DND-41 (cell line): ENCODE data around the gene SRP19.

Source experiments
- ATAC-seq: fragments of 200-7000 bp; cut with Tn5 transposase; 3 replicates; pipeline ENCODE4 v1.9.1; 2021; ENCODE audit warnings: low read depth; ENCODE audit not compliant: insufficient read depth
- DNase-seq: peaks from one replicate; pipeline ENCODE4 v3.0.0-alpha.2; 2020
- H2AFZ ChIP-seq: 2 replicates; pipeline ENCODE4 v1.6.0; 2012; ENCODE audit warnings: low read depth, low read length
- H3K27ac ChIP-seq: 2 replicates; pipeline ENCODE4 v1.5.1; 2012; ENCODE audit warnings: low read length, inconsistent platforms
- H3K27me3 ChIP-seq: fragments of 200-600 bp; sonication (generic); 2 replicates; pipeline ENCODE4 v1.6.0; 2012; ENCODE audit warnings: low read length, mild to moderate bottlenecking, inconsistent platforms; ENCODE audit not compliant: insufficient read depth, poor library complexity
- H3K36me3 ChIP-seq: 2 replicates; pipeline ENCODE4 v1.5.1; 2012; ENCODE audit warnings: low read length, inconsistent platforms; ENCODE audit not compliant: insufficient read depth
- H3K4me1 ChIP-seq: 2 replicates; pipeline ENCODE4 v1.5.1; 2012; ENCODE audit warnings: mild to moderate bottlenecking, low read length; ENCODE audit not compliant: insufficient read depth
- H3K4me2 ChIP-seq: 2 replicates; pipeline ENCODE4 v1.6.0; 2012; ENCODE audit warnings: mild to moderate bottlenecking, moderate library complexity, low read length, inconsistent platforms; ENCODE audit not compliant: insufficient read depth
- H3K4me3 ChIP-seq, 2 experiments: fragments of 200-600 bp in 1 of 2; shearing (Covaris generic) in 1 of 2; 2 replicates each; pipeline ENCODE4 v1.5.1; 2012 to 2016; ENCODE audit warnings: inconsistent platforms in 2 of 2, low read length in 2 of 2, mild to moderate bottlenecking in 2 of 2, low read depth in 1 of 2, moderate library complexity in 1 of 2
- H3K79me2 ChIP-seq: 2 replicates; pipeline ENCODE4 v1.6.0; 2012; ENCODE audit warnings: low read length, inconsistent platforms; ENCODE audit not compliant: insufficient read depth
- H3K9ac ChIP-seq: 2 replicates; pipeline ENCODE4 v1.6.0; 2012; ENCODE audit warnings: low read depth, mild to moderate bottlenecking, inconsistent platforms, low read length, moderate library complexity
- H3K9me3 ChIP-seq: 2 replicates; pipeline ENCODE4 v1.5.1; 2012; ENCODE audit warnings: low read length, moderate library complexity, mild to moderate bottlenecking, inconsistent platforms; ENCODE audit not compliant: insufficient read depth, severe bottlenecking
- H4K20me1 ChIP-seq: 2 replicates; pipeline ENCODE4 v1.6.0; 2012; ENCODE audit warnings: low read length; ENCODE audit not compliant: insufficient read depth
- CTCF ChIP-seq: IDR thresholded peaks from 2 replicates; pipeline ENCODE4 v1.5.1; 2012; ENCODE audit warnings: borderline replicate concordance, low read length, moderate library complexity, mild to moderate bottlenecking; ENCODE audit not compliant: poor library complexity, severe bottlenecking; ENCODE audit errors: extremely low read depth
- EZH2 ChIP-seq: IDR thresholded peaks from 3 replicates; pipeline ENCODE4 v1.6.1; 2012; ENCODE audit warnings: borderline replicate concordance, low read depth, mild to moderate bottlenecking, moderate library complexity, low read length, inconsistent platforms; ENCODE audit not compliant: severe bottlenecking

SRP19 gene

GRCh38 chr5:112847306-112847705 lies 13.8 kb upstream of the SRP19 start:
- Histone ChIP-seq H3K4me3 (no peak overlapping the region), H3K4me2 (no peak overlapping the region), H3K27ac (no peak overlapping the region), H3K4me1 (no peaks in the 10 kb centered on the region), H4K20me1 (no peaks in the 10 kb centered on the region), H2AFZ (no peak overlapping the region), H3K9ac (no peak overlapping the region), H3K27me3 (no peaks in the 10 kb centered on the region), H3K79me2 (no peaks in the 10 kb centered on the region), H3K36me3 (no peaks in the 10 kb centered on the region), H3K9me3 (no peaks in the 10 kb centered on the region)
- TF ChIP-seq EZH2 = no peak
- no peak for TF ChIP-seq CTCF
- DNase-seq = no peak
- no peak for ATAC-seq

DNA sequence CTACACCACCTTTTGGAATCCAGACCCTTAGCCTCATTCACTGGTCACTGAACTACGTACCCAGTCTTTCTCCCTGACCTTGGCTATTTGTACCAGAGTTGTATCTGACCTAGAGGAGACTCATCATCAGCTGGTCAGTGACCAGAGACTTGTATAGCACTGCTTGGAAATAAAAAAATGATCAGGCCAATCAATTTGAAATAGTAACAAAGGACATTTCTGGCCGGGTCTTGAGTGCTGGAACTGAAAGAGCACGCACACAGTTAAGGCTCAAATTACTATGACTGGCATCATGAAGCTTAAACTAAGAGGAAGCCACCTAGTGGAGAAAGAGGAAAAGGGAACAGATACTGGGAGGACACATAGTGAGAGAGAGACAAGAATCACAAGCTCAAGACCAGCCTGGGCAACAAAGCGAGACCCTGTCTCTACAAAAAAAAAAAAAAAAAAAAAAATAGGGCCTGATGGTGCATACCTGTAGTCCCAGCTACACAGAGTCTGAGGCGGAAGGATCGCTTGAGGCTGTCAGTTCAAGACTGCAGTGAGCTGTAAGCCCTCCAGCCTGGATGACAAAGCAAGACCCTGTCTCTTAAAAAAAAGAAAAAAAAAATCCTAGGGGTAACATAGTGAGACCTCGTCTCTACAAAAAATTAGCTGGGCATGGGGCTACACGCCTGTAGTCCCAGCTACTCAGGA lies 12.8 kb upstream of the SRP19 start:
- no peaks in the 10 kb centered on the region for H3K4me1 ChIP-seq
- H3K9me3 ChIP-seq = no peaks in the 10 kb centered on the region
- ATAC-seq = peak; percentile 98
- no peaks in the 10 kb centered on the region for H4K20me1 ChIP-seq
- H3K79me2 ChIP-seq = no peaks in the 10 kb centered on the region
- H3K9ac ChIP-seq = no peak overlapping the region
- no peak overlapping the region for H2AFZ ChIP-seq
- H3K4me3 ChIP-seq = no peak overlapping the region
- H3K4me2 ChIP-seq = no peak overlapping the region
- no peak overlapping the region for H3K27ac ChIP-seq
- no peaks in the 10 kb centered on the region for H3K36me3 ChIP-seq
- H3K27me3 ChIP-seq = no peaks in the 10 kb centered on the region
- no peak for DNase-seq
- TF ChIP-seq CTCF (peak; percentile 80), EZH2 (no peak)

DNA sequence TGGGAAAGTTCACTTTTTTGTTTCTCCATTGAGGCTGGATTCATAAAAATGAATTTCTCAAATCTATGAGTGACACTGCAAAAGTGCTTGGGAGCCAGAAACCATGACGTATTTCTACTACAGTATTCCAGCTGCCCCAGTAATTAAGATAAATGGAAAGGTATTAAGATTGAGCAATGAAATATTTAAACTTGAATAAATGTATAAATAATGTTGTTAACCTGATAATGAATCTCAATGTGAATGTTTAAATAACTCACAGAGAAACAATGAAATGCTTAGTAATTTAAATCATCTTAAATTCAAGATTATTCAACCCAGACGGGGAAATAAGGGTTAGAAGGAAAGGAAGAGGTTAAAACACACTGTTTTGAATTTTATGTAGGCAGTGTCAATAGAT lies 11.2 kb upstream of the SRP19 start:
- ATAC-seq (no peak), DNase-seq (no peak)
- no peak overlapping the region for H3K4me3 ChIP-seq
- H3K4me2 ChIP-seq = no peak overlapping the region
- H3K4me1 ChIP-seq = no peaks in the 10 kb centered on the region
- no peak overlapping the region for H3K27ac ChIP-seq
- no peak overlapping the region for H3K9ac ChIP-seq
- no peaks in the 10 kb centered on the region for H3K9me3 ChIP-seq
- no peak overlapping the region for H2AFZ ChIP-seq
- H4K20me1 ChIP-seq = no peaks in the 10 kb centered on the region
- H3K36me3 ChIP-seq = no peaks in the 10 kb centered on the region
- TF ChIP-seq EZH2 = no peak
- no peak for TF ChIP-seq CTCF
- H3K27me3 ChIP-seq = no peaks in the 10 kb centered on the region
- no peaks in the 10 kb centered on the region for H3K79me2 ChIP-seq
